Endothelial cell (in vitro differentiated cells): ENCODE results near the gene DCTD. TPM values are rescaled to one million over a fixed set of nuclear protein-coding genes. Genes with fewer than 3 reads are reported as not detected.

Experiments
- DNase-seq: peaks from one replicate; pipeline ENCODE4 v3.0.0; 2021; ENCODE audit warnings: low spot score
- H3K27ac Mint-ChIP-seq: one replicate; pipeline ENCODE4 v1.8.0; 2021; ENCODE audit warnings: mixed read lengths, inconsistent platforms; ENCODE audit not compliant: unreplicated experiment
- H3K27me3 Mint-ChIP-seq: one replicate; pipeline ENCODE4 v1.8.0; 2021; ENCODE audit warnings: mild to moderate bottlenecking, moderate library complexity, mixed read lengths, inconsistent platforms; ENCODE audit not compliant: unreplicated experiment
- H3K36me3 Mint-ChIP-seq: one replicate; pipeline ENCODE4 v1.8.0; 2021; ENCODE audit warnings: mild to moderate bottlenecking, low read depth, mixed read lengths, inconsistent platforms; ENCODE audit not compliant: unreplicated experiment
- H3K4me1 Mint-ChIP-seq: one replicate; pipeline ENCODE4 v1.8.0; 2021; ENCODE audit warnings: mild to moderate bottlenecking, mixed read lengths, inconsistent platforms; ENCODE audit not compliant: unreplicated experiment
- H3K4me3 Mint-ChIP-seq: one replicate; pipeline ENCODE4 v1.8.0; 2021; ENCODE audit warnings: mild to moderate bottlenecking, mixed read lengths, inconsistent platforms; ENCODE audit not compliant: unreplicated experiment
- H3K9me3 Mint-ChIP-seq: one replicate; pipeline ENCODE4 v1.8.0; 2021; ENCODE audit warnings: mixed read lengths, inconsistent platforms; ENCODE audit not compliant: unreplicated experiment
- CTCF ChIP-seq: fragments of 200-600 bp; sonication (generic); IDR thresholded peaks from one replicate; pipeline ENCODE4 v1.5.0; 2021; ENCODE audit warnings: antibody characterized with exemption; ENCODE audit not compliant: unreplicated experiment
- total RNA-seq: library from RNA; stranded (reverse); fragmentation: NEBNext Ultra II Directional; extraction: Animal tissue kit (Norgen Biotek cat#: 25700); gene quantifications from one replicate; pipeline ENCODE4 v1.2.1, GENCODE V29; 2021; ENCODE audit not compliant: unreplicated experiment

Gene DCTD
- total RNA-seq, 1 donor from 2014 or later, result 115 TPM

GRCh38 chr4:182848685-182849084 lies 68.5 kb downstream of the DCTD start:
- H3K9me3 Mint-ChIP-seq, result no peaks in the 10 kb centered on the region
- no peak for DNase-seq
- H3K27ac Mint-ChIP-seq, result no peak overlapping the region
- TF ChIP-seq CTCF, result no peak
- peaks cover 13% of the 10 kb centered on the region for H3K4me1 Mint-ChIP-seq
- H3K27me3 Mint-ChIP-seq, result peaks cover 10% of the 10 kb centered on the region
- no peaks in the 10 kb centered on the region for H3K36me3 Mint-ChIP-seq
- no peak overlapping the region for H3K4me3 Mint-ChIP-seq

- Mint-ChIP-seq H3K4me1 (peaks cover 22% of the 10 kb centered on the region), H3K4me3 (no peak overlapping the region), H3K9me3 (no peaks in the 10 kb centered on the region), H3K36me3 (no peaks in the 10 kb centered on the region), H3K27ac (no peak overlapping the region), H3K27me3 (peaks cover 11% of the 10 kb centered on the region)
- TF ChIP-seq CTCF, result no peak
- DNase-seq, result no peak
Measured at GRCh38 chr4:182847576-182848450, 69.4 kb downstream of the DCTD start.

- no peak for TF ChIP-seq CTCF
- Mint-ChIP-seq H3K36me3 (no peaks in the 10 kb centered on the region), H3K4me1 (peaks cover 22% of the 10 kb centered on the region), H3K4me3 (no peak overlapping the region), H3K27ac (no peak overlapping the region), H3K27me3 (peaks cover 9% of the 10 kb centered on the region), H3K9me3 (no peaks in the 10 kb centered on the region)
- no peak for DNase-seq
Measured at GRCh38 chr4:182846036-182846435, 71.2 kb downstream of the DCTD start.

DNA sequence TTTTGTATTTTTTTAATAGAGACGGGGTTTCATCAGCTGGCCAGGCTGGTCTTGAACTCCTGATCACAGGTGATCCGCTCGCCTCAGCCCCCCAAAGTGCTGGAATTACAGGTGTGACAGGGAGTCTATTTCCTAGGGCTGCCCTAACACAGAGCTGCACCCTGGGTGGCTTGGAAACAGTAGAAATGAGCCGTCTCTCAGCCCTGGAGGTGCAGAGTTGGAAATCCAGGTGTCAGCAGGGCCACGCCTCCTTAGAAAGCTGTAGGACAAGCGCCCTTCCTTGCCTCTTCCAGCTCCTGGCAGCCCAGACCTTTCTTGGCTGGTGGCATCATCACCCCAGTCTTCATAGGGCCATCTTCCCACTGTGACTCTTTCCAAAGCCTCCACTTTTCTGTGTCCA lies 71.6 kb downstream of the DCTD start:
- peaks cover 22% of the 10 kb centered on the region for H3K4me1 Mint-ChIP-seq
- peaks cover 9% of the 10 kb centered on the region for H3K27me3 Mint-ChIP-seq
- TF ChIP-seq CTCF, result no peak
- no peak for DNase-seq
- no peak overlapping the region for H3K4me3 Mint-ChIP-seq
- no peak overlapping the region for H3K27ac Mint-ChIP-seq
- H3K9me3 Mint-ChIP-seq, result no peaks in the 10 kb centered on the region
- H3K36me3 Mint-ChIP-seq, result no peaks in the 10 kb centered on the region

DNA sequence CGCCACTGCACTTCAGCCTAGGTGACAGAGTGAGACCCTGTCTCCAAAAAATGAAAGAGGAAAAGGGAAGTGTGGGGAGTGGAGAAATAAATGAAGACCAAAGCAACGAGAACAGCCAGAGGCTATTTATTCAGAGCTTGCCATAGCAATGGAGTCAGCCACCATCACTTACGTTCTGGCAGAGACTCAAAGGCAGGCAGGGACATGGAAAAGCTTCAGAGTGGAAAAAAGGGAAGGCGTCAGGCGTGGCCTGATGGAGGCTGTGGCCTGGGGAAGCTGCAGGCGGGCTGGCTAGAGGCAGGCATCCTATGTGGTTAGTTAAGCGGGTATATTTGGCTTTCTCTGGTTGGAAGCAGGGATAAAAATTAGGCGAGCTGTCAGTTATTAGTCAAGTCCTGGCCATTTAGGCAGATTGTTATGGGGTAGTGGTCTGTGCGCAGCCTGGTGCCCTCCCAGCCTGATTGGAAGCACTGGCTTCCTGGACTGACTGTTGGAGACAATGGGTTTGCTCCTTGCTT lies 73.3 kb downstream of the DCTD start:
- no peak overlapping the region for H3K4me3 Mint-ChIP-seq
- no peaks in the 10 kb centered on the region for H3K36me3 Mint-ChIP-seq
- H3K27me3 Mint-ChIP-seq, result peaks cover 7% of the 10 kb centered on the region
- H3K9me3 Mint-ChIP-seq, result no peaks in the 10 kb centered on the region
- H3K27ac Mint-ChIP-seq, result peak overlapping the region; percentile 20
- H3K4me1 Mint-ChIP-seq, result peaks cover 22% of the 10 kb centered on the region
- no peak for TF ChIP-seq CTCF
- DNase-seq, result no peak
